GM19372 (cell line): ENCODE results near the gene CFAP43.
"Not testable (repeated sequence)": the region's sequence is repeated elsewhere in the genome, so short reads cannot be mapped to it uniquely, and the experiment has no call there.

Experiments
- ATAC-seq: cut with Tn5 transposase; IDR thresholded peaks from one replicate; pipeline ENCODE4 v1.9.1; 2021; ENCODE audit warnings: mild to moderate bottlenecking, low read depth, moderate library complexity; ENCODE audit not compliant: unreplicated experiment

CFAP43 gene

GRCh38 chr10:104259456-104259855 lies 27.3 kb upstream of the CFAP43 start:
- ATAC-seq, result no peak

- ATAC-seq, result no peak
These were observed 26.0 kb upstream of the CFAP43 start for GRCh38 chr10:104258209-104258608.

GRCh38 chr10:104257235-104257634 lies 25.1 kb upstream of the CFAP43 start:
- no peak for ATAC-seq

- no peak for ATAC-seq
These were observed 24.3 kb upstream of the CFAP43 start for GRCh38 chr10:104256335-104256961.

GRCh38 chr10:104255311-104255981 lies 23.3 kb upstream of the CFAP43 start:
- ATAC-seq, result no peak

- peak; percentile 81 for ATAC-seq
These were observed 22.5 kb upstream of the CFAP43 start, which contains the start of gene GSTO1 for GRCh38 chr10:104254493-104255310. Gene GSTO1 (plus strand): TSS chr10:104254892. CDS start chr10:104254929, 37 bp downstream.

GRCh38 chr10:104253606-104254410 lies 21.6 kb upstream of the CFAP43 start:
- ATAC-seq, result no peak

GRCh38 chr10:104253106-104253505 lies 20.9 kb upstream of the CFAP43 start:
- no peak for ATAC-seq

GRCh38 chr10:104252368-104252767 lies 20.2 kb upstream of the CFAP43 start:
- no peak for ATAC-seq

GRCh38 chr10:104251443-104251842 lies 19.3 kb upstream of the CFAP43 start:
- ATAC-seq, result no peak

GRCh38 chr10:104250371-104250770 lies 18.2 kb upstream of the CFAP43 start:
- no peak for ATAC-seq

GRCh38 chr10:104248931-104249330 lies 16.8 kb upstream of the CFAP43 start:
- ATAC-seq, result not testable (repeated sequence)

- ATAC-seq, result no peak
These were observed 15.5 kb upstream of the CFAP43 start for GRCh38 chr10:104247513-104248146.

GRCh38 chr10:104246976-104247375 lies 14.8 kb upstream of the CFAP43 start:
- ATAC-seq, result no peak

- ATAC-seq, result no peak
These were observed 13.0 kb upstream of the CFAP43 start for GRCh38 chr10:104245066-104245632.

- no peak for ATAC-seq
These were observed 11.3 kb upstream of the CFAP43 start for GRCh38 chr10:104243512-104243911.

- ATAC-seq, result not testable (repeated sequence)
These were observed 10.8 kb upstream of the CFAP43 start for GRCh38 chr10:104243009-104243408.

GRCh38 chr10:104242545-104242944 lies 10.4 kb upstream of the CFAP43 start:
- no peak for ATAC-seq

- ATAC-seq, result no peak
These were observed 7.9 kb upstream of the CFAP43 start for GRCh38 chr10:104240078-104240477.

- ATAC-seq, result no peak
These were observed 3.6 kb upstream of the CFAP43 start for GRCh38 chr10:104235801-104236200.
